PC-9 (cell line): Measurements from ENCODE around the gene PROZ.

Source experiments
- CTCF ChIP-seq: fragments of 200-600 bp; sonication (generic); conservative IDR thresholded peaks from 2 replicates; pipeline ENCODE4 v1.6.1; 2017; ENCODE audit warnings: mixed run types, antibody characterized with exemption, mild to moderate bottlenecking, moderate library complexity
- EZH2 ChIP-seq: fragments of 200-600 bp; sonication (generic); IDR thresholded peaks from 2 replicates; pipeline ENCODE4 v1.8.0; 2017; ENCODE audit warnings: antibody characterized with exemption, low read depth

GRCh38 chr13:113147206-113147605, 11.2 kb upstream of the PROZ start:
- TF ChIP-seq EZH2, result no peak
- TF ChIP-seq CTCF, result no peak
